ENCODE measurements around the gene NFS1.

Gene NFS1

GRCh38 chr20:35637276-35637675, 61.9 kb downstream of the NFS1 start:
- H3K9me3 ChIP-seq (ENCODE audit: control insufficient read depth, low read length), result no peaks in the 10 kb centered on the region
- no peak overlapping the region for H3K4me3 ChIP-seq (ENCODE audit: extremely low read depth, insufficient read depth, low read length, poor library complexity, severe bottlenecking)
- peaks cover 14% of the 10 kb centered on the region for H3K36me3 ChIP-seq (ENCODE audit: control insufficient read depth, insufficient read depth, low read length)
- 96 to 97% methylated on average over 6 of the region's 6 CpGs for WGBS, 2 experiments (ENCODE audit: insufficient coverage in 2 of 2)
- no peak overlapping the region for H3K27ac ChIP-seq (ENCODE audit: low read depth, low read length, severe bottlenecking)
- no peaks in the 10 kb centered on the region for H3K4me1 ChIP-seq (ENCODE audit: control insufficient read depth, insufficient read depth, low read length, poor library complexity, severe bottlenecking)

- H3K27ac ChIP-seq (ENCODE audit: low read depth, low read length, severe bottlenecking), result no peak overlapping the region
- WGBS, 2 experiments (ENCODE audit: insufficient coverage in 2 of 2), result 100% methylated on average over 1 of the region's 2 CpGs
- H3K4me1 ChIP-seq (ENCODE audit: control insufficient read depth, insufficient read depth, low read length, poor library complexity, severe bottlenecking), result no peaks in the 10 kb centered on the region
- peaks cover 23% of the 10 kb centered on the region for H3K36me3 ChIP-seq (ENCODE audit: control insufficient read depth, insufficient read depth, low read length)
- no peaks in the 10 kb centered on the region for H3K9me3 ChIP-seq (ENCODE audit: control insufficient read depth, low read length)
- no peak overlapping the region for H3K4me3 ChIP-seq (ENCODE audit: extremely low read depth, insufficient read depth, low read length, poor library complexity, severe bottlenecking)
Measured at GRCh38 chr20:35636095-35636494, 63.1 kb downstream of the NFS1 start.

GRCh38 chr20:35635652-35636051, 63.5 kb downstream of the NFS1 start:
- H3K27ac ChIP-seq (ENCODE audit: low read depth, low read length, severe bottlenecking), result no peak overlapping the region
- H3K9me3 ChIP-seq (ENCODE audit: control insufficient read depth, low read length), result no peaks in the 10 kb centered on the region
- H3K4me1 ChIP-seq (ENCODE audit: control insufficient read depth, insufficient read depth, low read length, poor library complexity, severe bottlenecking), result no peaks in the 10 kb centered on the region
- peaks cover 27% of the 10 kb centered on the region for H3K36me3 ChIP-seq (ENCODE audit: control insufficient read depth, insufficient read depth, low read length)
- 85 to 93% methylated on average over 4 of the region's 4 CpGs for WGBS, 2 experiments (ENCODE audit: insufficient coverage in 2 of 2)
- H3K4me3 ChIP-seq (ENCODE audit: extremely low read depth, insufficient read depth, low read length, poor library complexity, severe bottlenecking), result no peak overlapping the region

- H3K27ac ChIP-seq (ENCODE audit: low read depth, low read length, severe bottlenecking), result no peak overlapping the region
- no peaks in the 10 kb centered on the region for H3K4me1 ChIP-seq (ENCODE audit: control insufficient read depth, insufficient read depth, low read length, poor library complexity, severe bottlenecking)
- H3K36me3 ChIP-seq (ENCODE audit: control insufficient read depth, insufficient read depth, low read length), result peaks cover 56% of the 10 kb centered on the region
- H3K9me3 ChIP-seq (ENCODE audit: control insufficient read depth, low read length), result no peaks in the 10 kb centered on the region
- 93 to 100% methylated on average over 9 to 10 of the region's 13 CpGs for WGBS, 2 experiments (ENCODE audit: insufficient coverage in 2 of 2)
- no peak overlapping the region for H3K4me3 ChIP-seq (ENCODE audit: extremely low read depth, insufficient read depth, low read length, poor library complexity, severe bottlenecking)
Measured at GRCh38 chr20:35632539-35633115, 66.5 kb downstream of the NFS1 start.

- H3K27ac ChIP-seq (ENCODE audit: low read depth, low read length, severe bottlenecking), result no peak overlapping the region
- peaks cover 74% of the 10 kb centered on the region for H3K36me3 ChIP-seq (ENCODE audit: control insufficient read depth, insufficient read depth, low read length)
- WGBS, 2 experiments (ENCODE audit: insufficient coverage in 2 of 2), result 100% methylated on average over 3 to 4 of the region's 4 CpGs
- H3K9me3 ChIP-seq (ENCODE audit: control insufficient read depth, low read length), result no peaks in the 10 kb centered on the region
- H3K4me1 ChIP-seq (ENCODE audit: control insufficient read depth, insufficient read depth, low read length, poor library complexity, severe bottlenecking), result no peaks in the 10 kb centered on the region
- H3K4me3 ChIP-seq (ENCODE audit: extremely low read depth, insufficient read depth, low read length, poor library complexity, severe bottlenecking), result no peak overlapping the region
Measured at GRCh38 chr20:35630636-35631035, 68.5 kb downstream of the NFS1 start.

GRCh38 chr20:35629427-35630145, 69.6 kb downstream of the NFS1 start:
- no peak overlapping the region for H3K4me3 ChIP-seq (ENCODE audit: extremely low read depth, insufficient read depth, low read length, poor library complexity, severe bottlenecking)
- H3K36me3 ChIP-seq (ENCODE audit: control insufficient read depth, insufficient read depth, low read length), result peaks cover 85% of the 10 kb centered on the region
- WGBS, 2 experiments (ENCODE audit: insufficient coverage in 2 of 2), result 93 to 94% methylated on average over 10 of the region's 12 CpGs
- no peaks in the 10 kb centered on the region for H3K9me3 ChIP-seq (ENCODE audit: control insufficient read depth, low read length)
- H3K27ac ChIP-seq (ENCODE audit: low read depth, low read length, severe bottlenecking), result no peak overlapping the region
- no peaks in the 10 kb centered on the region for H3K4me1 ChIP-seq (ENCODE audit: control insufficient read depth, insufficient read depth, low read length, poor library complexity, severe bottlenecking)

- no peak overlapping the region for H3K4me3 ChIP-seq (ENCODE audit: extremely low read depth, insufficient read depth, low read length, poor library complexity, severe bottlenecking)
- H3K4me1 ChIP-seq (ENCODE audit: control insufficient read depth, insufficient read depth, low read length, poor library complexity, severe bottlenecking), result no peaks in the 10 kb centered on the region
- WGBS, 2 experiments (ENCODE audit: insufficient coverage in 2 of 2), result 99 to 100% methylated on average over 3 to 8 of the region's 8 CpGs
- peaks cover 82% of the 10 kb centered on the region for H3K36me3 ChIP-seq (ENCODE audit: control insufficient read depth, insufficient read depth, low read length)
- no peak overlapping the region for H3K27ac ChIP-seq (ENCODE audit: low read depth, low read length, severe bottlenecking)
- H3K9me3 ChIP-seq (ENCODE audit: control insufficient read depth, low read length), result no peaks in the 10 kb centered on the region
Measured at GRCh38 chr20:35627121-35627520, 72.0 kb downstream of the NFS1 start.

- Histone ChIP-seq H3K36me3 (ENCODE audit: control insufficient read depth, insufficient read depth, low read length) (peaks cover 77% of the 10 kb centered on the region), H3K4me3 (ENCODE audit: extremely low read depth, insufficient read depth, low read length, poor library complexity, severe bottlenecking) (no peak overlapping the region), H3K9me3 (ENCODE audit: control insufficient read depth, low read length) (no peaks in the 10 kb centered on the region), H3K27ac (ENCODE audit: low read depth, low read length, severe bottlenecking) (no peak overlapping the region), H3K4me1 (ENCODE audit: control insufficient read depth, insufficient read depth, low read length, poor library complexity, severe bottlenecking) (no peaks in the 10 kb centered on the region)
- 90 to 98% methylated on average over 9 to 11 of the region's 13 CpGs for WGBS, 2 experiments (ENCODE audit: insufficient coverage in 2 of 2)
Measured at GRCh38 chr20:35626386-35627001, 72.7 kb downstream of the NFS1 start.

- H3K9me3 ChIP-seq (ENCODE audit: control insufficient read depth, low read length), result no peaks in the 10 kb centered on the region
- no peak overlapping the region for H3K27ac ChIP-seq (ENCODE audit: low read depth, low read length, severe bottlenecking)
- H3K4me3 ChIP-seq (ENCODE audit: extremely low read depth, insufficient read depth, low read length, poor library complexity, severe bottlenecking), result no peak overlapping the region
- 91 to 98% methylated on average over 4 of the region's 6 CpGs for WGBS, 2 experiments (ENCODE audit: insufficient coverage in 2 of 2)
- no peaks in the 10 kb centered on the region for H3K4me1 ChIP-seq (ENCODE audit: control insufficient read depth, insufficient read depth, low read length, poor library complexity, severe bottlenecking)
- peaks cover 75% of the 10 kb centered on the region for H3K36me3 ChIP-seq (ENCODE audit: control insufficient read depth, insufficient read depth, low read length)
Measured at GRCh38 chr20:35625584-35626385, 73.4 kb downstream of the NFS1 start.

- peaks cover 8% of the 10 kb centered on the region for H3K4me1 ChIP-seq (ENCODE audit: control insufficient read depth, insufficient read depth, low read length, poor library complexity, severe bottlenecking)
- H3K9me3 ChIP-seq (ENCODE audit: control insufficient read depth, low read length), result no peaks in the 10 kb centered on the region
- H3K36me3 ChIP-seq (ENCODE audit: control insufficient read depth, insufficient read depth, low read length), result peaks cover 38% of the 10 kb centered on the region
- 92% methylated on average over 2 of the region's 2 CpGs; no CpG with 5 or more reads in 1 of the 2 experiments for WGBS, 2 experiments (ENCODE audit: insufficient coverage in 2 of 2)
- H3K4me3 ChIP-seq (ENCODE audit: extremely low read depth, insufficient read depth, low read length, poor library complexity, severe bottlenecking), result no peak overlapping the region
- no peak overlapping the region for H3K27ac ChIP-seq (ENCODE audit: low read depth, low read length, severe bottlenecking)
Measured at GRCh38 chr20:35621560-35621946, 77.6 kb downstream of the NFS1 start.
